ENCODE data around the gene FUT9.

Gene FUT9

GRCh38 chr6:96073555-96073954, 57.8 kb downstream of the FUT9 start:
- DNase-seq (ENCODE audit: low spot score): no peak

DNA sequence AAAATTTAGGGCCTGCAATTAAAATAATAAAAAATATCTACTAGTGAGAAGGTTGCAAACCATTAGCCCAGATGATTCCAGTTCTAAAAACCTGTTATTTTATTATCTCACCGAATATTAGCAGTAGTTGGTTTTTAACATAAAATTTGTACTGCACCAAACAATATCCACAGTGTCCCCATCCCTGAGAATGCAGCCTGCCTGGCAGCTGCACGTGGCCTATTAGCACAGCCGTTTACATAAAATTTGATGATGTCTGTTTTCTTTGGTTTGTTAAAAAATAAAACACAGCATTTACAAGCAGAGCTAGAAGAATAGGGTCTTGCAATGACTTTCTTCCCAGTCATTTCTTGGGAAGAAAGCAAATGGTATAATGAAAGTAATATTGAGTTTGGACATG, 58.2 kb downstream of the FUT9 start:
- DNase-seq (ENCODE audit: low spot score): no peak

- DNase-seq (ENCODE audit: low spot score): no peak
Observed at GRCh38 chr6:96075826-96076225, 60.1 kb downstream of the FUT9 start.

DNA sequence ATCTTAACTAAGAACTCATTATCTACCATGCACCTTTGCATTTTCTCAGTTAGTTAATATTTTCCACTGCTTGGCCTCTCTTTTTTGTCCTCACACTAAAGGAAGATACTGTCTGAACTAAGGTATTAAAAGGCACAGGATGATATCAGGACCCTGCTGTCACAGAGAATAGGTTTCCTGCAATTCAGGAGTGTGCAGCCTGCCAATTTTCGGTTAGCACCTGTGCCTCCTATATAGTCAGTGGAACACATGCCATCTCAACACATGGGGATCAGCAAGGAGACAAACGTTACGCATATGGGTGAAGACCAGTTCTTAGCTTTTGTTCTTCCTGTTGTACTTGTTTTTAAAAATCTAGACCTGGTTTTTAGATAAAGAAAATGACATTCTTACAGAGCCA, 71.0 kb downstream of the FUT9 start:
- DNase-seq (ENCODE audit: low spot score): no peak

- DNase-seq (ENCODE audit: low spot score): peak; percentile 41
Observed at GRCh38 chr6:96089173-96089572, 73.4 kb downstream of the FUT9 start.

DNA sequence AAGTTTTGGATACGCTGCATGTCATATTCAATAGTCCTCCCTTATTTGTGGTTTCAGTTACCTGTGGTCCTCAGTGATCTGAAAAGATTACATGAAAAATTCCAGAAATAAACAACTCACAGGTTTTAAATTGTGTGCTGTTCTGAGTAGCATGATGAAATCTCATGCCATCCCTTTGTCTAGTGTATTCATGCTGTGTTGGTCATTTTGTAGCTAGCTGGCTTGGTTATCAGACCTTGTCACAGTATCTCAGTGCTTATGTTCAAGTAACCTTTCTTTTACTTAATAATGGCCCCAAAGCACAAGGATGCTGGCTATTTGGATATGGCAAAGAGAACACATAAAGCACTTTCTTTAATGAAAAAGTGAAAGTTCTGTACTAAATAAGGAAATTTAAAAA, 78.3 kb downstream of the FUT9 start:
- no peak for DNase-seq (ENCODE audit: low spot score)

DNA sequence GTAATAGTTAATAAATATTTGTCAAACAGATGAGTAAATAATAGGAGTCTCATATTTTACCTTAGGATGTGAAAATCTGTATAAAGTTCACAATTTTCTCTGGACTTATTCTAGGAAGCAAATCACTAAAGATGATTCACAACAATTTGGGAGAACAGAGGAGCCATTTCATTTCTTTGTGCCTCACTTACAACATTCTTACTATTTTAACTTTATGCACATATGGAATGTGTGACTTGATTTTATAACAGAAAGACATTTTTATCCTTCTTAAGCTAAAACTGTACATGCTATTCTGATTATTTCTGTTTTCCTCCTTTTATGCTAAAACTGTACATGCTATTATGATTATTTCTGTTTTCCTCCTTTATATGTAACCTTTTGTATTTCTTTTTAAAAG, 83.3 kb downstream of the FUT9 start:
- DNase-seq (ENCODE audit: low spot score): no peak

DNA sequence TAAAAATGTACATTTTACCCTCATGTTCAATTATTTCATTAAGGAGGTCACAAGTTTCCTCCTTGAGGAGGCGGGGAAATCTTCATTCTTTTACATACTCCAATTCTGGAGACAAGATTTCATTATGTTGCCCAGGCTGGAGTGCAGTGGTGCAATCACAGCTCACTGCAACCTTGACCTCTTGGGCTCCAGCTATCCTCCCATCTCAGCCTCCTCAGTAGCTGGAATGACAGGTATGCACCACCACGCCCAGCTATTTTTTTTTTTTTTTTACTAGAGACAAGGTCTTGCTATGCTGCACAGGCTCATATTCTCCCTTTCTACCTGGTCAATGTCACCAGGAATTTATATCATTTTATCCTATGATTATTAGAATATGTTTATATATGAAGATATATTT, 85.8 kb downstream of the FUT9 start:
- DNase-seq (ENCODE audit: low spot score): no peak

- no peak for DNase-seq (ENCODE audit: low spot score)
Observed at GRCh38 chr6:96104910-96105309, 89.1 kb downstream of the FUT9 start.

DNA sequence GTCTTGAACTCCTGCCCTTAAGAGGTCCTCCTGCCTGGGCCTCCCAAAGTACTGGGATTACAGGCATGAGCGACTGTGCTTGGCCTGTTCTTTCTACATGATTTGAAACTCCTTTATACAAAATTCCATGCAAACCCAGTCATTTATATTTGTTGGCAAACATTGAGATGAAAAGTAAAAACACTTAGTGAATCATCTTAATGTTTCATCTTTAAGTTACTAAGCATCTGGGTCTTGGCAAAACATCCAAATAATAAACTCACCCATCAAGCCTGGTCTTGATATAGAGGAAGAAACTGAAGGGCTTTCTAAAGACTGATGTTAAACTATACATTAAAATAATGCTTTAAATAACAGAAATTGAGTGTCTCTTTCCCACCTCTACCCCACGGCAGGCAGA, 95.1 kb downstream of the FUT9 start:
- no peak for DNase-seq (ENCODE audit: low spot score)

GRCh38 chr6:96116674-96117073, 100.9 kb downstream of the FUT9 start:
- DNase-seq (ENCODE audit: low spot score): no peak

DNA sequence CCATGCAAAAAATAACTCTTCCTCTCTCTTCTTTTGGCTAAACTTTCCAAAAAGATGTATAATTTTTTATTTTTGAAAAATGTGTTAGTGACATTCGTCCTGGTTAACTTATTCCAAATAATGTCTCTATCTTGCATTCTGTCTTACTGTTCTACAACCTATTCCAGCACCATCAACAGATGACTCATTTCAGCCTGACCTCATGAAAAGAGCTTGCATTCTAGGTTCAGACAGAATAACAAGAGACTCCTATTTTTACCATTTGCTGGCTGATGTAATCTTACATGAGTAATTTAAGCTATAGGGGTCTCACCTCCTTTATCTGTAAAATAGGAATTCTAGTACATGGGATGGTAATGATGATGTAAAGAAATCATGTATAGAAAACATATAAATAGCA, 109.0 kb downstream of the FUT9 start:
- no peak for DNase-seq (ENCODE audit: low spot score)

DNA sequence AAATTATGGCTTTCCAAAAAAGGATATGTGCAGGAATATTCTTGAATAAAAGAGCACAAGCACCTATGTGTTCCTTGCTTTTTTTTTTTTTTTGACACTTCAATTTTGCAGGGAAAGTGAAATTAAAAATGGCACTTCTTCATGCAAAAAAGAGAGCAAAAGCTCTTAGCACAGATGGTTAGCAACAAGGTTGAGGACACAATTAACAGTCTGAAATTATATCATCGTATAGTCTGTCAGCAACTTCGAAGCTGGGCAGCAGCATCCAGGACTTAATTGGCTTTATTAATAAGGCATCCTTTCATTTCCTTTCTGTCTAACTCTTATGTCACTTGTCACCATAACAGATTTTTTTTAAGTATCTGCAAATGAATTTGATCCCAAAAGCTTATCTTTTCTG, 122.6 kb downstream of the FUT9 start:
- DNase-seq (ENCODE audit: low spot score): no peak

DNA sequence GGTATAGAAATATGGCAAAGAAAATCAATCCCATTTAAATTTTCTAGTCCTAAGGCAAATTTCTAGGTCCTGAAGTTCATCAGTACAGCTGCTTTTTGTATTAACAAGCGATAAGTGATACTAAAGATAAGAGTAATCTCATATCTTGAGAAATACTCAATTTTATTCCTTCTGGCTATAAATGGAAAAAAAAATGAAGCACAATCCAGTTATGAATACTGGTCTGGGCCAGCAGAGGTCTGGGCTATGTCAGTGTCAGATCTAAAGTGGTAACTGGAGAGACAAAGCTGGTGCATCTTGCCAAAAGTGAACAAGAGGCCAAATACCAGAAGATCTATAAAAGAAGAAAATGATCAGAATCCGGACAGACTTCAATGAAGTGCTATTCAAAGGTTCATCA, 126.4 kb downstream of the FUT9 start:
- DNase-seq (ENCODE audit: low spot score): no peak

DNA sequence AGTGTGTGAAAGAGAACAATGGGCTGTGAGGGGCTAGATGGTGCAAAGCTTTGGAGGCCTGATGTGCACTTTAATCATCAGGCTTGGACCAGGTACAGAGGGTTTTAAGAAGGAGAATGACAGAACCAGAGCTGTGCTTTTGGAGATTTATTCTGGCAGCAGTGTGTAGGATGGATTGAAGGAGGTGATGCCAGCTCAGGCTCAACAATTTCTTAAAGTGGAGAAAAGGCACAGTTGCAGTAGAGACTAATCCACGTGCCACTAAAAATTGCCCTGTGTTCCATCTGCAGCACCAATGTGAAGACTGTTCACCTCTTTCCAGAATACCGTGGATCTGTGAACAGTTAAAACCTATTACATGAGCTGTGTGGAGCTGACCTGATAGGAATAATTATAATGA, 134.7 kb downstream of the FUT9 start:
- no peak for DNase-seq (ENCODE audit: low spot score)

- no peak for DNase-seq (ENCODE audit: low spot score)
Observed at GRCh38 chr6:96151707-96152106, 135.9 kb downstream of the FUT9 start.

- DNase-seq (ENCODE audit: low spot score): no peak
Observed at GRCh38 chr6:96152114-96152708, 136.4 kb downstream of the FUT9 start.

DNA sequence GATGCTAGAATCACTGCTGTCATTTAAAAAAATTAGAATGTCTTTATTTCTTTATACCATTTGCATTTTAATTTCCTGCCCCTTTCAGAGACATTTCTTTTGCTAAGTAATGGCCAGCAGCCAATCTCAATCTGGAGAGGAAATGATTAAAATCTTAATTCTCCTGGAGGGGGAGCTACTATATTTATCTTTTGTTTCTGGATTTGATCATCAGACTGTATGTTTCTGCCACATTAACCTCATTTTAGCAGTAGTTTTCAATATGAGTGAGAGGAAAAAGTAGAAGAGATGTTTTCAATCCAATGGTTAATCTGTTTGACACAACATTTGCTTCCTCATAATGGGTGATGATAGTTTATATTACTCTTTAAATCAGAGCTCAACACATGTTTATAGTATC, 138.0 kb downstream of the FUT9 start:
- no peak for DNase-seq (ENCODE audit: low spot score)

DNA sequence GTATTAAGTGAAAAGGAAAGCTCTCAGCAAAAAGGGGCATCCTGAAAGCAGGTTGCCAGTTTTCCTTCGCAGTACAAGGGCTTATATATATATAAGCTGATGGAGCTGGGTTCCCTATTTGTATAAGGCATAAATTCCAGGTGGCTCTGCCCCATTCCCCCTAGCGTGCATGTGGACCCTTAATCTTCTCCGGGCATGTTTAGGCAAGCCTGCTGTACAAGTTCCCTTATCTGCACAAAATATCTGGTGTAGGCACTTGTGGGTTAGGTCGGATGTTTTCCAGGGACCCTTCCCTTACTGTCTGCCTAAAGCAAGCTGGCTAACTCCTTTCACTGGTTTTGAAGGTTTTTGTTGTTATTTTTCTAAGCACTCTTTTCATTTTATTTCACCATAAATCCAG, 140.7 kb downstream of the FUT9 start:
- DNase-seq (ENCODE audit: low spot score): no peak

DNA sequence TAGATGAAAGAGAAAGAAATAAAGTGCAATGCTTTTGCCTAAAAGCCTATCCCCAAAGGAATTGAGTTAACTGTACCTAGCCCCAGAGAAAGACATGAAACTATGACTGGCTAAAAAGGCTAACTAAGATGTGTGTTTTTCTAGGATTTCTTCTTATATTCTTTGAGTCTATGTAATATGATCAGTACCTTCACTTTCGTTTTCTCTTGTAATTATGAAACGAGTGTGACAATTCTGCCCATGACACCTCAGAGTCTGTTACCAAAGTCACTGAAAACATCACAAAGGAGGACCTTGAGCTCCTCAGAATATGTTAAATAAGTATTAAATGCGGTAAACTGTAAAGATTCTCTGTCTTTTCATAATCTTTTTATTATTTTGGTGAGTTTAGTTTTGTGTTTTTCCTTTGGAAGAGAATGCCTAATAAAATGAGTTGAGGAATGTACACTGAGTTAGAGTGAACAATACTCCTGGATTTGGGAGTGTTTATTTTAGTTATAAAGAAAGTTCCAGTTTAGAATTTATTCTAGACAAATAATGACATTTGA, 141.3 kb downstream of the FUT9 start:
- DNase-seq (ENCODE audit: low spot score): no peak

GRCh38 chr6:96162711-96163120, 146.9 kb downstream of the FUT9 start:
- no peak for DNase-seq (ENCODE audit: low spot score)

DNA sequence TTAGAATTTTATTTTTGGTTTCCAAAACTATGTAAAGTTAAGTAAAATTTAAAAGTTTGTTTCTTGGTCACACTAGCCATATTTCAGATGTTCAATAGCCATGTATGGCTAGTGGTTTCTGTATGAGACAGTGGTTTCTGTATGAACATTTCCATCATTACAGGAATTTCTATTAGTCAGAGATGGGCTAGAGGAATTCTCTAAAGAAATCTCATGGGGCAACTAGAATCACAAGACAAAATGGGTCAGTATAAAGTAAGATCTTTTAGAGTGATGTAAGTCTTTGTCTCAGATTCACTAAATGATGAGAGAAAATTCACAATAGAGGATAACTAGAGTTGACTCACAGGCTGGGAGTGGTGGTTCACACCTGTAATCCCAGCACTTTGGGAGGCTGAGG, 149.0 kb downstream of the FUT9 start:
- DNase-seq (ENCODE audit: low spot score): no peak

GRCh38 chr6:96171112-96171511, 155.3 kb downstream of the FUT9 start:
- DNase-seq (ENCODE audit: low spot score): no peak

GRCh38 chr6:96184798-96185197, 169.0 kb downstream of the FUT9 start:
- peak; percentile 37 for DNase-seq (ENCODE audit: low spot score)

DNA sequence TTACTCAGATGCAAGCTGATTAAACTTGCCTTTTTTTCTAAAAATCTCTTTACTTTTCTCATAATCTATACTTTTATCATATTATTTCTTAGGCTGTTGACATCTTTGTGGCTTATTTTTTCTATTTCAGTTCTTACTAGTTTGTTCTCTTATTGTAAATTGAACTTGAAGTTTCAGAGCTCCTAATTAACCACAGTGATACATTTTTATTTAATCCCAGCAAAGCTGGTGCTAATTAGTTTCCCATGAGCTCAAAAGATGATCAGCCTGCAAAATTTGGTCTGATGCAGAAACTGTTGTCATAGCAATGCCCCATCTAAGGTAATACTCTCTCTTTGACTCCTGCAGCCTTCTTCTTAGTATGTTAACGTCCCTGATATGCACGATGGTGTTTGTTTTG, 170.3 kb downstream of the FUT9 start:
- no peak for DNase-seq (ENCODE audit: low spot score)
